ENCODE results near the gene COL15A1. TPM values are rescaled to one million over a fixed set of nuclear protein-coding genes. Genes with fewer than 3 reads are reported as not detected.

Gene COL15A1
- total and polyA plus RNA-seq, 10 donors: 0.33 to 9.3 (median 2.1) TPM

DNA sequence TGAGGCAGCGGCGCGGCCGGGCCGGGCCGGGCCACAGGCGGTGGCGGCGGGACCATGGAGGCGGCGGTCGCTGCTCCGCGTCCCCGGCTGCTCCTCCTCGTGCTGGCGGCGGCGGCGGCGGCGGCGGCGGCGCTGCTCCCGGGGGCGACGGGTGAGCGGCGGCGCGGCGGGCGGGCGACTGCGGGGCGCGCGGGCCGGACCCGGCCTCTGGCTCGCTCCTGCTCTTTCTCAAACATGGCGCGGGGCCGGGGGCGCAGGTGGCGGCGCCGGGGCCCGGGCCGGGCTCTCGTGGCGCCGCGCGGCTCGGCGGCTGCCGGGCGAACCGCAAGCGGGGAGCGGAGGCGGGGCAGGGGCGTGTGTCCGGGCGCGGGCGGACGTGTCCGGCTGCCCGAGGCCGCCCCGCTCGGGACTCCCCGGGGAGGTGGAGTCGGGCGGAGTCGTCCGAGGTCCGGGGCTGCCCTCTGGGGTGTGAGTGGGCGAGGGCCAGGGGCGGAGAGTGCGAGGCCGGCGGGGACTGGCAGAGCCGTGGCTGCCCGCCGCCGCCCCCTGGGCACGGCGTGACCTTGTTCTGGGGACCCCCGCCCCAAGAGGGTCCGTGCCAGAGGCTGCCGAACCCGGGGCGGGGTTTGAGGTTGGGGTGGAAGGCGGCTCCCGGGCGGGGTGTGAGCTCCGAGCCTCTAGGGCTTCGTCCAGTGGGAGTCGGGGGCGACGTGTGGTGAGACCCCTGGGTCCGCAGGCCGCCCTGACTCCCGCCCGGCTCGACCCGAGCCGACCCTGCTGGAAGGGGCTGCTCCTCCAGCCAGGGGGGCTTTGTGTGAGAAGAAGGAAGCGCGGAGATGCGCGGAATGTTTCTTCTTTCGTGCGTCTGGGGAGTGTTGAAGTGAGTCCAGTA lies 161.7 kb downstream of the COL15A1 start:
- H3K4me1 ChIP-seq: peaks cover 35 to 62% (median 58%) of the 10 kb centered on the region in 6 donors

DNA sequence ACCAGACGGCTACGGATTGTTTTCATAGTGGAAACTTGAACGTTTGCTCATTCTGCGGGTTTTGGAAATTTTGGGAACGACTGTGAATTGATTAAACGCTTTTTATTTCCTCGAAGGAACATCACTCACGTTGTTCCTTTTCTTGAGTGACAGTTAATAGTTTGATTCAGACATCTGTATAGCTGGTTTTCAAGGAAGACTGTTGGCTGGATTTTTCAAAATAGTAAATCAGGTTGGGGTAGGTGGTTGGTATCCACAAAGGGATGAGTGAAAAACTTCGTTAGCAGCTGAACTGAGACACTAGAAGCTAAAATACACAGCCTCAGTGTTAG lies 162.3 kb downstream of the COL15A1 start:
- intact Hi-C loops (cut with DNase I; ENCODE audit: low total_unique reads): no loop called here
- WGBS, 5 donors: 1 to 2% (median 2%) methylated on average over 9 of the region's 9 CpGs
- no peak for DNase-seq
- Histone ChIP-seq H3K36me3 (no peaks in the 10 kb centered on the region), H3K27ac (peak overlapping the region; percentile 85 to 98 (median 93)), H3K4me3 (peak overlapping the region; percentile 66 to 76 (median 71)), H3K4me1 (peaks cover 41 to 68% (median 64%) of the 10 kb centered on the region in 6 donors), H3K27me3 (replicated peaks in 1 of 7) (no peaks in the 10 kb centered on the region), H3K9me3 (peaks cover 0 to 3% (median 0%) of the 10 kb centered on the region in 8 donors)
- no peak for TF ChIP-seq POLR2A (IDR thresholded peaks at IDR 0.05)
- no peak for TF ChIP-seq POLR2AphosphoS5 (IDR thresholded peaks at IDR 0.05)
- TF ChIP-seq, protein P1, sequence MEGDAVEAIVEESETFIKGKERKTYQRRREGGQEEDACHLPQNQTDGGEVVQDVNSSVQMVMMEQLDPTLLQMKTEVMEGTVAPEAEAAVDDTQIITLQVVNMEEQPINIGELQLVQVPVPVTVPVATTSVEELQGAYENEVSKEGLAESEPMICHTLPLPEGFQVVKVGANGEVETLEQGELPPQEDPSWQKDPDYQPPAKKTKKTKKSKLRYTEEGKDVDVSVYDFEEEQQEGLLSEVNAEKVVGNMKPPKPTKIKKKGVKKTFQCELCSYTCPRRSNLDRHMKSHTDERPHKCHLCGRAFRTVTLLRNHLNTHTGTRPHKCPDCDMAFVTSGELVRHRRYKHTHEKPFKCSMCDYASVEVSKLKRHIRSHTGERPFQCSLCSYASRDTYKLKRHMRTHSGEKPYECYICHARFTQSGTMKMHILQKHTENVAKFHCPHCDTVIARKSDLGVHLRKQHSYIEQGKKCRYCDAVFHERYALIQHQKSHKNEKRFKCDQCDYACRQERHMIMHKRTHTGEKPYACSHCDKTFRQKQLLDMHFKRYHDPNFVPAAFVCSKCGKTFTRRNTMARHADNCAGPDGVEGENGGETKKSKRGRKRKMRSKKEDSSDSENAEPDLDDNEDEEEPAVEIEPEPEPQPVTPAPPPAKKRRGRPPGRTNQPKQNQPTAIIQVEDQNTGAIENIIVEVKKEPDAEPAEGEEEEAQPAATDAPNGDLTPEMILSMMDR (IDR thresholded peaks at IDR 0.05 in 8 of 11, conservative IDR thresholded peaks at IDR 0.05 in 3 of 11): no peak

More for the DNA sequence above, 161.7 kb downstream of the COL15A1 start:
- intact Hi-C loops (cut with DNase I; ENCODE audit: low total_unique reads): no loop called here
- peaks cover 0 to 3% (median 0%) of the 10 kb centered on the region in 8 donors for H3K9me3 ChIP-seq
- no peaks in the 10 kb centered on the region for H3K27me3 ChIP-seq (replicated peaks in 1 of 7)
- DNase-seq: peak; percentile 95
- H3K4me3 ChIP-seq: peak overlapping the region; percentile 66 to 76 (median 71)
- H3K36me3 ChIP-seq: no peaks in the 10 kb centered on the region
- 0 to 1% (median 0%) methylated on average over 35 to 118 of the region's 118 CpGs for WGBS, 5 donors
- TF ChIP-seq, protein P1 (IDR thresholded peaks at IDR 0.05 in 8 of 11, conservative IDR thresholded peaks at IDR 0.05 in 3 of 11): no peak
- TF ChIP-seq POLR2AphosphoS5 (IDR thresholded peaks at IDR 0.05) (peak in 2 of 3 donors; percentile 41 to 71), POLR2A (IDR thresholded peaks at IDR 0.05) (no peak)
- peak overlapping the region; percentile 85 to 98 (median 93) for H3K27ac ChIP-seq

GRCh38 chr9:99107421-99107820 lies 163.7 kb downstream of the COL15A1 start:
- TF ChIP-seq POLR2AphosphoS5 (IDR thresholded peaks at IDR 0.05) (no peak), POLR2A (IDR thresholded peaks at IDR 0.05) (no peak)
- TF ChIP-seq, protein P1 (IDR thresholded peaks at IDR 0.05 in 8 of 11, conservative IDR thresholded peaks at IDR 0.05 in 3 of 11): no peak
- no peaks in the 10 kb centered on the region for H3K9me3 ChIP-seq
- no peaks in the 10 kb centered on the region for H3K27me3 ChIP-seq (replicated peaks in 1 of 7)
- peak overlapping the region in 3 of 8 donors; percentile 0 to 76 (median 69) for H3K4me3 ChIP-seq
- H3K4me1 ChIP-seq: peaks cover 53 to 82% (median 78%) of the 10 kb centered on the region in 6 donors
- intact Hi-C loops (cut with DNase I; ENCODE audit: low total_unique reads): no loop called here
- WGBS, 5 donors: 8 to 18% (median 17%) methylated on average over 3 of the region's 3 CpGs
- DNase-seq: no peak
- peak overlapping the region; percentile 39 to 98 (median 88) for H3K27ac ChIP-seq
- no peaks in the 10 kb centered on the region for H3K36me3 ChIP-seq

DNA sequence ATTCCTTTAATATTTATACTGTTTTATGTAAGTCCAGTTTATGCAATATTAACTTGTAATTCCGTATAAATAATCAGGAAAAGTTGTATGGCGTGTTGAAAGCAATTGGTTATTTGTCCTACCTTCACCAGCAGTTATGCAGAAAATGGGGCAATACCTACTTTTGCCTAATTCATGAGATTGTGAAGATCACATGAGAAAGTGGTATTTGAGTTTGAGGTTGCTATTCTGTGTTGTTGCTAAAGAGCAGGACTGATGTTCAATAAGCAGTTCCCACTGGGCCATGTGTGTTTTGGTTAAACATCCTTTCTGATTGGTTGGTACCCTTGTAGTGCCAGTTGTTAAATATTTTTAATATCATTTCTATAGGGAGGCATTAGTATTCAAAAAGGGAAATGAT lies 164.4 kb downstream of the COL15A1 start:
- intact Hi-C loops (cut with DNase I; ENCODE audit: low total_unique reads): no loop called here
- peaks cover 60 to 89% (median 85%) of the 10 kb centered on the region in 6 donors for H3K4me1 ChIP-seq
- TF ChIP-seq, protein P1 (IDR thresholded peaks at IDR 0.05 in 8 of 11, conservative IDR thresholded peaks at IDR 0.05 in 3 of 11): no peak
- H3K36me3 ChIP-seq: no peaks in the 10 kb centered on the region
- no peaks in the 10 kb centered on the region for H3K9me3 ChIP-seq
- H3K27me3 ChIP-seq (replicated peaks in 1 of 7): no peaks in the 10 kb centered on the region
- peak overlapping the region in 1 of 8 donors; percentile 76 for H3K4me3 ChIP-seq
- WGBS, 5 donors: 54 to 88% (median 79%) methylated on average over 2 of the region's 2 CpGs
- DNase-seq: no peak
- peak overlapping the region; percentile 6 to 98 (median 88) for H3K27ac ChIP-seq

Data from spleen (tissue), 11 donors.